Measurements from ENCODE around the gene DPF1.

The DPF1 gene

GRCh38 chr19:38173291-38174041 is 50.6 kb downstream of the DPF1 start:
- peaks cover 21% of the 10 kb centered on the region for H3K4me1 Mint-ChIP-seq
- H3K27ac Mint-ChIP-seq, result peak overlapping the region; percentile 9
- TF ChIP-seq CTCF (IDR thresholded peaks at IDR 0.05), result no peak
- no peak for DNase-seq
- no peak overlapping the region for H3K4me3 Mint-ChIP-seq
- H3K27me3 Mint-ChIP-seq (ENCODE audit: low read depth, poor library complexity), result no peaks in the 10 kb centered on the region
- H3K9me3 Mint-ChIP-seq, result no peaks in the 10 kb centered on the region
- H3K36me3 Mint-ChIP-seq (ENCODE audit: low read depth), result peaks cover 4% of the 10 kb centered on the region

GRCh38 chr19:38172001-38172400 is 52.0 kb downstream of the DPF1 start:
- no peak for DNase-seq
- no peak for TF ChIP-seq CTCF (IDR thresholded peaks at IDR 0.05)
- Mint-ChIP-seq H3K9me3 (no peaks in the 10 kb centered on the region), H3K27ac (peak overlapping the region; percentile 86), H3K36me3 (ENCODE audit: low read depth) (peaks cover 7% of the 10 kb centered on the region), H3K4me1 (peaks cover 24% of the 10 kb centered on the region), H3K27me3 (ENCODE audit: low read depth, poor library complexity) (no peaks in the 10 kb centered on the region), H3K4me3 (no peak overlapping the region)

GRCh38 chr19:38170334-38170733 is 53.7 kb downstream of the DPF1 start:
- peaks cover 16% of the 10 kb centered on the region for H3K36me3 Mint-ChIP-seq (ENCODE audit: low read depth)
- H3K9me3 Mint-ChIP-seq, result no peaks in the 10 kb centered on the region
- no peaks in the 10 kb centered on the region for H3K27me3 Mint-ChIP-seq (ENCODE audit: low read depth, poor library complexity)
- H3K4me3 Mint-ChIP-seq, result no peak overlapping the region
- peaks cover 24% of the 10 kb centered on the region for H3K4me1 Mint-ChIP-seq
- no peak for DNase-seq
- H3K27ac Mint-ChIP-seq, result no peak overlapping the region
- no peak for TF ChIP-seq CTCF (IDR thresholded peaks at IDR 0.05)

- Mint-ChIP-seq H3K36me3 (ENCODE audit: low read depth) (peaks cover 30% of the 10 kb centered on the region), H3K4me1 (peaks cover 29% of the 10 kb centered on the region), H3K27me3 (ENCODE audit: low read depth, poor library complexity) (peaks cover under 1% of the 10 kb centered on the region), H3K4me3 (no peak overlapping the region), H3K9me3 (peaks cover under 1% of the 10 kb centered on the region), H3K27ac (no peak overlapping the region)
- DNase-seq, result no peak
- TF ChIP-seq CTCF (IDR thresholded peaks at IDR 0.05), result no peak
Observed at GRCh38 chr19:38168637-38169036, 55.4 kb downstream of the DPF1 start.

- Mint-ChIP-seq H3K27me3 (ENCODE audit: low read depth, poor library complexity) (peaks cover 10% of the 10 kb centered on the region), H3K27ac (peak overlapping the region; percentile 66), H3K9me3 (peaks cover 27% of the 10 kb centered on the region), H3K4me1 (peaks cover 29% of the 10 kb centered on the region), H3K4me3 (no peak overlapping the region), H3K36me3 (ENCODE audit: low read depth) (peaks cover 63% of the 10 kb centered on the region)
- no peak for TF ChIP-seq CTCF (IDR thresholded peaks at IDR 0.05)
- DNase-seq, result no peak
Observed at GRCh38 chr19:38165335-38165734, 58.7 kb downstream of the DPF1 start.

GRCh38 chr19:38164526-38164925 is 59.5 kb downstream of the DPF1 start:
- Mint-ChIP-seq H3K4me3 (no peak overlapping the region), H3K27ac (no peak overlapping the region), H3K36me3 (ENCODE audit: low read depth) (peaks cover 63% of the 10 kb centered on the region), H3K27me3 (ENCODE audit: low read depth, poor library complexity) (peaks cover 10% of the 10 kb centered on the region), H3K4me1 (peaks cover 22% of the 10 kb centered on the region), H3K9me3 (peaks cover 27% of the 10 kb centered on the region)
- TF ChIP-seq CTCF (IDR thresholded peaks at IDR 0.05), result no peak
- no peak for DNase-seq
